Heart right ventricle (tissue), 16 donors: Measurements from ENCODE around the gene COL4A2. TPM values are rescaled to one million over a fixed set of nuclear protein-coding genes. Genes with fewer than 3 reads are reported as not detected.

ENCODE experiments used
- ATAC-seq, 8 donors: fragments of 200-7000 bp; cut with Tn5 transposase; one replicate each; pipeline ENCODE4 v1.9.1; 2020; ENCODE audit warnings: mild to moderate bottlenecking in 8 of 8, moderate library complexity in 8 of 8, moderate number of reproducible peaks in 1 of 8
- DNase-seq, 2 donors: peaks; one replicate each; pipeline ENCODE4 v3.0.0-alpha.2; 2020
- H3K27ac ChIP-seq, 10 donors: fragments of 200-600 bp; sonication (generic) in 2 of 10; one replicate each; pipeline versions ENCODE4 v1.5.0 to v1.8.0; 2020 to 2022; ENCODE audit warnings: mild to moderate bottlenecking in 3 of 10
- H3K27me3 ChIP-seq, 7 donors: fragments of 200-600 bp; one replicate each; pipeline ENCODE4 v1.8.0; 2021 to 2022; ENCODE audit warnings: mild to moderate bottlenecking in 2 of 7
- H3K36me3 ChIP-seq, 9 donors: fragments of 200-600 bp; sonication (generic) in 1 of 9; one replicate each; pipeline versions ENCODE4 v1.5.0 to v1.8.0; 2020 to 2022; ENCODE audit warnings: mild to moderate bottlenecking in 2 of 9
- H3K4me1 ChIP-seq, 9 donors: fragments of 200-600 bp; sonication (generic) in 1 of 9; one replicate each; pipeline versions ENCODE4 v1.5.0 to v1.8.0; 2020 to 2022; ENCODE audit warnings: mild to moderate bottlenecking in 4 of 9
- H3K4me3 ChIP-seq, 10 donors: fragments of 200-600 bp; sonication (generic) in 2 of 10; one replicate each; pipeline versions ENCODE4 v1.5.0 to v1.8.0; 2020 to 2022; ENCODE audit warnings: mild to moderate bottlenecking in 7 of 10, moderate library complexity in 2 of 10
- H3K9me3 ChIP-seq, 11 donors: fragments of 200-600 bp in 10 of 11; sonication (generic) in 2 of 11; one replicate each; pipeline versions ENCODE4 v1.5.0 to v1.8.0; 2013 to 2022; ENCODE audit warnings: mild to moderate bottlenecking in 2 of 11, control low read depth in 1 of 11, moderate library complexity in 1 of 11
- WGBS, 2 donors: extraction: QIAGEN DNeasy Blood & Tissue Kit; methylation state at CpG; one replicate each; pipeline ENCODE4 v1.1.7; 2013; ENCODE audit warnings: inconsistent platforms in 1 of 2; 5-methylcytosine and 5-hydroxymethylcytosine counted together
- intact Hi-C, 10 donors: fragments of 100-400 bp; cut with DNase I; formaldehyde crosslinking; loops; one replicate each; pipeline versions ENCODE4 v1.11.1 to v1.14.2; 2022
- polyA plus RNA-seq, 2 donors: library from polyadenylated mRNA; stranded (reverse); fragments of 200-250 nt; gene quantifications; one replicate each; pipeline ENCODE4 v1.2.3, GENCODE V29; 2013
- total RNA-seq, 10 donors: library from RNA; stranded (reverse); fragmentation: NEBNext Ultra II Directional in 3 of 10; extraction: Animal tissue kit (Norgen Biotek cat#: 25700) in 3 of 10; gene quantifications; one replicate each; pipeline versions ENCODE4 v1.2.1 to v1.2.4, GENCODE V29; 2021 to 2023
- TF ChIP-seq, protein P1 (sequence below), 9 donors: fragments of 200-600 bp; sonication (generic) in 2 of 9; IDR thresholded peaks; one replicate each; pipeline versions ENCODE4 v1.5.0 to v1.8.0; 2021 to 2022; ENCODE audit warnings: antibody characterized with exemption in 9 of 9, mild to moderate bottlenecking in 5 of 9, moderate library complexity in 1 of 9
- donor health status: Arrhythmogenic right ventricular cardiomyopathy.
- donor health status: ischemic (EF 13 %, LVEDD 7.1; RV severe dilation, severe dysfunction).
- donor health status: healthy with polysubstance abuse.
- donor health status: DM: no; HTN: yes; CAD: no.
- donor health status: DM: no; HTN: no; CAD: no.
- donor health status: ischemic (EF 25% LVEDD 6.9; RV normal size, moderate dysfunction).
- donor health status: ischemic (EF 25% LVEDD 5.7; RV mildly dilated, moderate dysfunction).
- donor health status: healthy.
- donor health status: DM: yes; HTN: yes; CAD: no.
- donor health status: Ischemic cardiomyopathy.
- donor health status: ischemic (EF 35%, LVEDD 5.7; RV mildly dilated, moderate dysfunction).
- donor health status: nonischemic (EF 11% LVEDD 7.7; RV severe dilation, severe dysfunction).
- donor health status: DM: yes; HTN: yes; CAD: no.
- donor health status: PGD.
- donor health status: ischemic (EF 29% LVEDD 5.4; RV normal size, mild dysfunction).
- donor health status: nonischemic (EF 23%, LVEDD 6.1; RV moderate dilation, normal function).

Gene COL4A2
- total and polyA plus RNA-seq, 12 donors = 81.7 to 301 (median 128) TPM

DNA sequence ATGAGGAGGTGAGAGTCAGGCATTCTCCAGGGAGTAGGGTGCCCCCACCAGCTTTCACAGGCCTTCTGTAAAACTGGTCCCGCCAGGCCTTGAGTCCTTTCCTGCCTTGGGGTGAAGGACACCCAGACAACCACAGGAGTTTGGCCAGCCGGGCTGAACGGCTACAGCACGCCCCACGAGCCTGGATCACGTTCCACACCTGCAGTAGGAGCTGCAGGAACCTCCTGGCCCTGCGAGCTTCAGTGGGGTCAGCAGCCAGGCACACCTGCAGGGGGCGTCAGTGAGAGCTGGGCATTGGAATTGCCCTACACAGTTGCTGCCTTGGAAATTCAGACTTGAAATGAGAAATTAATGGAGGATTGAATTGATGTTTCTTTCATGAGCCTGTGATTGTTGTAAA is 45.7 kb downstream of the COL4A2 start:
- Histone ChIP-seq H3K27ac (peak overlapping the region in 3 of 10 donors; percentile 20 to 25 (median 24)), H3K36me3 (peaks cover 0 to 23% (median 5%) of the 10 kb centered on the region in 9 donors), H3K9me3 (no peaks in the 10 kb centered on the region), H3K4me1 (peaks cover 13 to 74% (median 56%) of the 10 kb centered on the region in 9 donors), H3K4me3 (no peak overlapping the region), H3K27me3 (no peaks in the 10 kb centered on the region)
- DNase-seq (no peak), ATAC-seq (no peak)
- TF ChIP-seq, protein P1, sequence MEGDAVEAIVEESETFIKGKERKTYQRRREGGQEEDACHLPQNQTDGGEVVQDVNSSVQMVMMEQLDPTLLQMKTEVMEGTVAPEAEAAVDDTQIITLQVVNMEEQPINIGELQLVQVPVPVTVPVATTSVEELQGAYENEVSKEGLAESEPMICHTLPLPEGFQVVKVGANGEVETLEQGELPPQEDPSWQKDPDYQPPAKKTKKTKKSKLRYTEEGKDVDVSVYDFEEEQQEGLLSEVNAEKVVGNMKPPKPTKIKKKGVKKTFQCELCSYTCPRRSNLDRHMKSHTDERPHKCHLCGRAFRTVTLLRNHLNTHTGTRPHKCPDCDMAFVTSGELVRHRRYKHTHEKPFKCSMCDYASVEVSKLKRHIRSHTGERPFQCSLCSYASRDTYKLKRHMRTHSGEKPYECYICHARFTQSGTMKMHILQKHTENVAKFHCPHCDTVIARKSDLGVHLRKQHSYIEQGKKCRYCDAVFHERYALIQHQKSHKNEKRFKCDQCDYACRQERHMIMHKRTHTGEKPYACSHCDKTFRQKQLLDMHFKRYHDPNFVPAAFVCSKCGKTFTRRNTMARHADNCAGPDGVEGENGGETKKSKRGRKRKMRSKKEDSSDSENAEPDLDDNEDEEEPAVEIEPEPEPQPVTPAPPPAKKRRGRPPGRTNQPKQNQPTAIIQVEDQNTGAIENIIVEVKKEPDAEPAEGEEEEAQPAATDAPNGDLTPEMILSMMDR (IDR thresholded peaks at IDR 0.05) = peak in 5 of 9 donors; percentile 5 to 25 (median 15)
- intact Hi-C loops = no loop called here
- WGBS, 2 donors = 81 to 90% methylated on average over 8 of the region's 8 CpGs

DNA sequence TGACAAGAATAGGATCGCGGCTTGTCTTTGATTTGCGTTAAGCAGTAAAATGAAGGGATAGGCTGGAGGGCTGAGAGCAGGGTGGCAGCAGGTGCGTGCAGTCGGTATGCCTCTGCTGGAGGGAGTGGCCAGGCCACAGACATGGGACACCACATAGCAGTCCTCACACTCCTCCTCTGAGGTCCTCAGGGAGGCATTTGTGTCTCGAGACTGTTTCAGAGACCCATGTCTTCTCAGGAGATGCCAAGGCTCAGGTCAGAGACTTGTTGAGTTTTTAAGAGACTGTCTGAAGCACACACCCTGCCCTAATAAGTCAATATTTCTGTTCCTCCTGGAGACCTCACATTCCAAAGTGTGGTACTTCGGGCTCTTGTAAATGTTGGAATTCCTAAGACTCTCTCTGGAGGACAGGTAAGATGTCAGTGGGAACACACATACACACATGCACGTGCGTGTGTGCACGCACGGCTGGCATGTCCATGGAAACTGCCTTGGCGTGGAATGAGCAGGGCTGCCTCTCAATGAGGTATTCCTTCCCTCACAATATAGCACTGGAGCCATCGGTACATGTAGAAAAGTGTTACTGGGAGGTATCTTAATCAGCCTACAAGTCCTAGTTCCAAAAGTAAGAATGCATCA is 46.4 kb downstream of the COL4A2 start:
- intact Hi-C loops = no loop called here
- H3K36me3 ChIP-seq = peaks cover 0 to 30% (median 10%) of the 10 kb centered on the region in 9 donors
- H3K4me3 ChIP-seq = no peak overlapping the region
- no peaks in the 10 kb centered on the region for H3K9me3 ChIP-seq
- DNase-seq (no peak), ATAC-seq (no peak)
- WGBS, 2 donors = 93 to 94% methylated on average over 13 of the region's 13 CpGs
- TF ChIP-seq, protein P1 (IDR thresholded peaks at IDR 0.05) = no peak
- H3K27me3 ChIP-seq = no peaks in the 10 kb centered on the region
- H3K4me1 ChIP-seq = peaks cover 7 to 66% (median 49%) of the 10 kb centered on the region in 9 donors
- H3K27ac ChIP-seq = peak overlapping the region in 1 of 10 donors; percentile 17

GRCh38 chr13:110354123-110354627 is 47.1 kb downstream of the COL4A2 start:
- intact Hi-C loops = no loop called here
- Histone ChIP-seq H3K4me3 (no peak overlapping the region), H3K27ac (peak overlapping the region in 1 of 10 donors; percentile 17), H3K36me3 (peaks cover 0 to 36% (median 14%) of the 10 kb centered on the region in 9 donors), H3K9me3 (no peaks in the 10 kb centered on the region), H3K27me3 (no peaks in the 10 kb centered on the region), H3K4me1 (peaks cover 2 to 60% (median 43%) of the 10 kb centered on the region in 9 donors)
- TF ChIP-seq, protein P1 (IDR thresholded peaks at IDR 0.05) = no peak
- no peak for ATAC-seq
- 86% methylated on average over 6 of the region's 6 CpGs for WGBS, 2 donors
- no peak for DNase-seq

DNA sequence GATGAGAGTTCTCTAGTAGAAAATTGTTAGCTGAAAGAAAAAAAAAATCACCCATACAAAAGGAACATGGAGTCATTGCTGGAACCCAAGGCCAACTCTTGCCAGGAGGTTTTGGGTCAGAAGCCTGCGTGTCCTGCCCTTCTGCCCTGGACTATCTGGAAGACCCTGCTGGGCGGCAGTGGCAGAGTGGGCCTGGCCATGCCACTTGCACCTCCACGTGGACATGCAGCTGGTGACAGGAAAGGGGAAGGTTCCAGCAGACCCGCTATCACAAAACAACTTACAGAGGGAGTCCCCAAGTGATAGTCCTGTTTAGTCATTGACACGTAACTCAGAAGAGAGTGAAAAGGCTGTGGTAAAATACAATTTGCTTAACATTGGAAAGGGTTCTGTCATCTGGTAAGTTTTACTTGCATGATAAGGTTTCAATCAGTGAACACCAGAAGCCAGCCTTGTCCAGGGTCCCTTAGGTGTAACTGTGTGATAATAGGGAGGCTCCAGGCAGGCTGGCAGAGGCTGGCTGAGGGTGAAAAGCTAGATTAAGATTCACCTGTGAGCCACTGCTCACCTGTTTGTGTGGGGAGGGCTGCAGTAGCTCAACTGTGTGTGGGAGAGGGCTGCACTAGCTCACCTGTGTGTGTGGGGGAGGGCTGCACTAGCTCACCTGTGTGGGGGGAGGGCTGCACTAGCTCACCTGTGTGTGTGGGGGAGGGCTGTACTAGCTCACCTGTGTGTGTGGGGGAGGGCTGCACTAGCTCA is 47.8 kb downstream of the COL4A2 start:
- ATAC-seq = no peak
- intact Hi-C loops = no loop called here
- WGBS, 2 donors = 60 to 74% methylated on average over 5 of the region's 5 CpGs
- H3K4me3 ChIP-seq = no peak overlapping the region
- H3K36me3 ChIP-seq = peaks cover 0 to 36% (median 14%) of the 10 kb centered on the region in 9 donors
- peak overlapping the region in 1 of 10 donors; percentile 17 for H3K27ac ChIP-seq
- DNase-seq = no peak
- no peaks in the 10 kb centered on the region for H3K27me3 ChIP-seq
- no peaks in the 10 kb centered on the region for H3K9me3 ChIP-seq
- peaks cover 3 to 60% (median 38%) of the 10 kb centered on the region in 9 donors for H3K4me1 ChIP-seq
- TF ChIP-seq, protein P1 (IDR thresholded peaks at IDR 0.05) = peak in 1 of 9 donors; percentile 10
